Left ventricle myocardium inferior (tissue), 1 donor: ENCODE data around the gene TRIM66. TPM values are rescaled to one million over a fixed set of nuclear protein-coding genes. Genes with fewer than 3 reads are reported as not detected.
A peak's percentile ranks its signal among the peaks of the same experiment; 100 is the strongest.

Source experiments
- DNase-seq: peaks from one replicate; pipeline ENCODE4 v3.0.0-alpha.2; 2020
- H3K27ac ChIP-seq: fragments of 200-600 bp; replicated peaks from 2 replicates; pipeline ENCODE4 v1.8.0; 2021
- H3K27me3 ChIP-seq: fragments of 200-600 bp; 2 replicates; pipeline ENCODE4 v1.8.0; 2021; ENCODE audit warnings: low read depth
- H3K36me3 ChIP-seq: fragments of 200-600 bp; 2 replicates; pipeline ENCODE4 v1.8.0; 2021
- H3K4me1 ChIP-seq: fragments of 200-600 bp; 2 replicates; pipeline ENCODE4 v1.8.0; 2021
- H3K4me3 ChIP-seq: fragments of 200-600 bp; 2 replicates; pipeline ENCODE4 v1.8.0; 2021; ENCODE audit warnings: mild to moderate bottlenecking, moderate library complexity
- H3K9me3 ChIP-seq: fragments of 200-600 bp; replicated peaks from 2 replicates; pipeline ENCODE4 v1.8.0; 2021
- intact Hi-C: fragments of 100-400 bp; cut with micrococcal nuclease; formaldehyde crosslinking; loops from one replicate; pipeline ENCODE4 v1.11.0; 2022
- total RNA-seq: library from RNA; stranded (reverse); fragmentation: NEBNext Ultra II Directional; extraction: Animal tissue kit (Norgen Biotek cat#: 25700); gene quantifications from one replicate; pipeline ENCODE4 v1.2.1, GENCODE V29; 2021
- TF ChIP-seq, protein P1 (sequence below): fragments of 200-600 bp; IDR thresholded peaks from 2 replicates; pipeline ENCODE4 v1.8.0; 2021; ENCODE audit warnings: antibody characterized with exemption, mild to moderate bottlenecking, borderline replicate concordance
- donor health status: DM: no; HTN: yes; CAD: no; lungs with severe emphysema.

The TRIM66 gene
- total RNA-seq, 1 donor from 2014 or later, result 4.1 TPM

- peaks cover 70% of the 10 kb centered on the region for H3K4me1 ChIP-seq
- no peaks in the 10 kb centered on the region for H3K9me3 ChIP-seq
- H3K27ac ChIP-seq, result peak overlapping the region; percentile 76
- H3K4me3 ChIP-seq, result no peak overlapping the region
- TF ChIP-seq, protein P1, sequence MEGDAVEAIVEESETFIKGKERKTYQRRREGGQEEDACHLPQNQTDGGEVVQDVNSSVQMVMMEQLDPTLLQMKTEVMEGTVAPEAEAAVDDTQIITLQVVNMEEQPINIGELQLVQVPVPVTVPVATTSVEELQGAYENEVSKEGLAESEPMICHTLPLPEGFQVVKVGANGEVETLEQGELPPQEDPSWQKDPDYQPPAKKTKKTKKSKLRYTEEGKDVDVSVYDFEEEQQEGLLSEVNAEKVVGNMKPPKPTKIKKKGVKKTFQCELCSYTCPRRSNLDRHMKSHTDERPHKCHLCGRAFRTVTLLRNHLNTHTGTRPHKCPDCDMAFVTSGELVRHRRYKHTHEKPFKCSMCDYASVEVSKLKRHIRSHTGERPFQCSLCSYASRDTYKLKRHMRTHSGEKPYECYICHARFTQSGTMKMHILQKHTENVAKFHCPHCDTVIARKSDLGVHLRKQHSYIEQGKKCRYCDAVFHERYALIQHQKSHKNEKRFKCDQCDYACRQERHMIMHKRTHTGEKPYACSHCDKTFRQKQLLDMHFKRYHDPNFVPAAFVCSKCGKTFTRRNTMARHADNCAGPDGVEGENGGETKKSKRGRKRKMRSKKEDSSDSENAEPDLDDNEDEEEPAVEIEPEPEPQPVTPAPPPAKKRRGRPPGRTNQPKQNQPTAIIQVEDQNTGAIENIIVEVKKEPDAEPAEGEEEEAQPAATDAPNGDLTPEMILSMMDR, result no peak
- DNase-seq, result no peak
- H3K27me3 ChIP-seq, result no peaks in the 10 kb centered on the region
- peaks cover 52% of the 10 kb centered on the region for H3K36me3 ChIP-seq
- intact Hi-C loops, result no loop called here
Observed at GRCh38 chr11:8713760-8714454, 31.4 kb upstream of the TRIM66 start.

DNA sequence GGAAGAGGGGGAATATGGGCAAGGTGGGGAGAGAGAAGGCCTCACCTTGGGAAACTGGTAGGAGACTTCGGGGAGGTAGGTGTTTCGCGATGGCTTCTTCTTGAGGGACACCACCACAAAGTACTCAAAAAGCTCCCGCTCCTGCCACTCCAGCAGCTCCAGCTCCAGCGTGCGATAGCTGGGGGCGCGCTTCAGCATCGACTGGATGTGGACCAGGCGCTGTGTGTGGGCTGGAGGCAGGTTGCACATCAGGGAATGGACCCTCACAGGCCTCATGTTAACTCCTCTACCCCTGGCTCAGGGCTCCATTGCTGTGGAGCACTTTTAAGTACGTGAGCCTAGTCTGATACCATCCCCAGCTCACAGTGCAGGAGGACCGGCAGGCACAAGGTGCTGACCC, 30.0 kb upstream of the TRIM66 start:
- H3K27me3 ChIP-seq, result no peaks in the 10 kb centered on the region
- H3K9me3 ChIP-seq, result no peaks in the 10 kb centered on the region
- H3K27ac ChIP-seq, result peak overlapping the region; percentile 8
- no peak overlapping the region for H3K4me3 ChIP-seq
- DNase-seq, result no peak
- intact Hi-C loops, result no loop called here
- TF ChIP-seq, protein P1, result no peak
- H3K36me3 ChIP-seq, result peaks cover 50% of the 10 kb centered on the region
- H3K4me1 ChIP-seq, result peaks cover 71% of the 10 kb centered on the region

DNA sequence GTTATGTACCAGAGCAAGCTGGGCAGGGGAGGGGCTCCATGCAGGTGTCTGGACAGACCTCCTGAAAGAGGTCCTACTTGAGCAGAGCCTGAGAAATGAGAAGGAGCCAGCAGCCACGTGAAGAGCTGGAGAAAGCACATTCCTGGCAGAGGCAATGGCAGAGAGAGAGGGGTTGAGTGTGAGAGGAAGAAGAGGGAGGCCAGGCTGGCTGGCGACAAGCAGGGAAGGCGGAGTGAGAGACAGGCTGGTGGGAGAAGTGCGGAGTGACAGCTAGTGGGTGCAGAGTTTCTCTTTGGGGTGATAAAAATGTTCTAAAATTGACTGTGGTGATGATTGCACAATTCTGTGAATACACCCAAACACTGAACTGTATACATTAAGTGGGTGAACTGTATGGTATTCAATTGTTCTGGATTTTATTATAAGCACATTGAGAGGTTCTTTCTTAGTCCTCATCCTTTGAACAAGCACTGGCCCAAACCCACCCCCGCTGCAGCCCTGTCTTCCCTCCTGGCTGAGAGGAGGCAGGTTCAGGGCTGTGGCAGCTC, 29.5 kb upstream of the TRIM66 start:
- Histone ChIP-seq H3K36me3 (peaks cover 48% of the 10 kb centered on the region), H3K27me3 (no peaks in the 10 kb centered on the region), H3K9me3 (no peaks in the 10 kb centered on the region), H3K4me1 (peaks cover 71% of the 10 kb centered on the region), H3K4me3 (no peak overlapping the region), H3K27ac (no peak overlapping the region)
- no peak for DNase-seq
- intact Hi-C loops, result no loop called here
- TF ChIP-seq, protein P1, result no peak

DNA sequence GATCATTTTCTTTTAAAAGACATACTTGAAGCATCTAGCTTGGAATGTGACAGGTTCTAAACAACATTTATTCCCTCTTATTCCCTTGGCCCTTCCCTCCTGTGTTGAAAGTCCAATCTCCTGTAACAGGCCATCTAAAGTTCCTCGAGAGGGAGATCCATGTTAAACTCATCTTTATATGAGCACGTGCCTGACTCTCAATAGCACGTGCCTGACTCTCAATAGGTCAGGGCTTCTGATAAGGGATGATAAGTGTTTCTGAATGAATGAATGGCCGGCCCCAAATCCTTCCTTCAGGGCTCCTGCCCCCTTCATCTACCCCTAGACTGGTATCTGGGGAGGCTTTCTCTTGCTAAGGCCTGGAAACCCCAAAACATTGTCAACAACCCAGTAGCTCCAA, 27.3 kb upstream of the TRIM66 start:
- intact Hi-C loops, result no loop called here
- Histone ChIP-seq H3K27ac (peak overlapping the region; percentile 82), H3K4me1 (peaks cover 51% of the 10 kb centered on the region), H3K36me3 (peaks cover 55% of the 10 kb centered on the region), H3K9me3 (no peaks in the 10 kb centered on the region), H3K4me3 (no peak overlapping the region), H3K27me3 (no peaks in the 10 kb centered on the region)
- TF ChIP-seq, protein P1, result no peak
- DNase-seq, result no peak

- Histone ChIP-seq H3K36me3 (peaks cover 54% of the 10 kb centered on the region), H3K9me3 (no peaks in the 10 kb centered on the region), H3K27me3 (no peaks in the 10 kb centered on the region), H3K27ac (peak overlapping the region; percentile 82), H3K4me3 (no peak overlapping the region), H3K4me1 (peaks cover 45% of the 10 kb centered on the region)
- TF ChIP-seq, protein P1, result no peak
- DNase-seq, result peak; percentile 88
- intact Hi-C loops, result no loop called here
Observed at GRCh38 chr11:8709002-8709672, 26.7 kb upstream of the TRIM66 start.
